ENCODE measurements around the gene RBBP8NL.

Gene RBBP8NL

GRCh38 chr20:62391165-62392076 lies 35.9 kb downstream of the RBBP8NL start:
- Histone ChIP-seq H3K36me3 (ENCODE audit: control insufficient read depth, insufficient read depth, low read length) (peaks cover 29% of the 10 kb centered on the region), H3K27me3 (replicated peaks; ENCODE audit: control insufficient read depth, insufficient read depth, low read length) (no peaks in the 10 kb centered on the region), H3K4me3 (replicated peaks; ENCODE audit: low read depth, low read length) (no peak overlapping the region)
- DNase-seq (ENCODE audit: extremely low read depth, insufficient read length), result no peak
- TF ChIP-seq, protein P1, sequence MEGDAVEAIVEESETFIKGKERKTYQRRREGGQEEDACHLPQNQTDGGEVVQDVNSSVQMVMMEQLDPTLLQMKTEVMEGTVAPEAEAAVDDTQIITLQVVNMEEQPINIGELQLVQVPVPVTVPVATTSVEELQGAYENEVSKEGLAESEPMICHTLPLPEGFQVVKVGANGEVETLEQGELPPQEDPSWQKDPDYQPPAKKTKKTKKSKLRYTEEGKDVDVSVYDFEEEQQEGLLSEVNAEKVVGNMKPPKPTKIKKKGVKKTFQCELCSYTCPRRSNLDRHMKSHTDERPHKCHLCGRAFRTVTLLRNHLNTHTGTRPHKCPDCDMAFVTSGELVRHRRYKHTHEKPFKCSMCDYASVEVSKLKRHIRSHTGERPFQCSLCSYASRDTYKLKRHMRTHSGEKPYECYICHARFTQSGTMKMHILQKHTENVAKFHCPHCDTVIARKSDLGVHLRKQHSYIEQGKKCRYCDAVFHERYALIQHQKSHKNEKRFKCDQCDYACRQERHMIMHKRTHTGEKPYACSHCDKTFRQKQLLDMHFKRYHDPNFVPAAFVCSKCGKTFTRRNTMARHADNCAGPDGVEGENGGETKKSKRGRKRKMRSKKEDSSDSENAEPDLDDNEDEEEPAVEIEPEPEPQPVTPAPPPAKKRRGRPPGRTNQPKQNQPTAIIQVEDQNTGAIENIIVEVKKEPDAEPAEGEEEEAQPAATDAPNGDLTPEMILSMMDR (IDR thresholded peaks at IDR 0.05; ENCODE audit: insufficient read depth, low read length, poor library complexity, severe bottlenecking), result no peak

- DNase-seq (ENCODE audit: extremely low read depth, insufficient read length), result no peak
- Histone ChIP-seq H3K27me3 (replicated peaks; ENCODE audit: control insufficient read depth, insufficient read depth, low read length) (no peaks in the 10 kb centered on the region), H3K4me3 (replicated peaks; ENCODE audit: low read depth, low read length) (no peak overlapping the region), H3K36me3 (ENCODE audit: control insufficient read depth, insufficient read depth, low read length) (peaks cover 29% of the 10 kb centered on the region)
- TF ChIP-seq, protein P1 (IDR thresholded peaks at IDR 0.05; ENCODE audit: insufficient read depth, low read length, poor library complexity, severe bottlenecking), result no peak
These were observed 36.8 kb downstream of the RBBP8NL start for GRCh38 chr20:62390317-62391164.

- peaks cover 29% of the 10 kb centered on the region for H3K36me3 ChIP-seq (ENCODE audit: control insufficient read depth, insufficient read depth, low read length)
- TF ChIP-seq, protein P1 (IDR thresholded peaks at IDR 0.05; ENCODE audit: insufficient read depth, low read length, poor library complexity, severe bottlenecking), result no peak
These were observed 37.7 kb downstream of the RBBP8NL start for GRCh38 chr20:62389601-62390087.

GRCh38 chr20:62388839-62389600 lies 38.3 kb downstream of the RBBP8NL start:
- no peak overlapping the region for H3K4me3 ChIP-seq (replicated peaks; ENCODE audit: low read depth, low read length)
- H3K36me3 ChIP-seq (ENCODE audit: control insufficient read depth, insufficient read depth, low read length), result peaks cover 29% of the 10 kb centered on the region
- no peak for DNase-seq (ENCODE audit: extremely low read depth, insufficient read length)
- no peaks in the 10 kb centered on the region for H3K27me3 ChIP-seq (replicated peaks; ENCODE audit: control insufficient read depth, insufficient read depth, low read length)
- TF ChIP-seq, protein P1 (IDR thresholded peaks at IDR 0.05; ENCODE audit: insufficient read depth, low read length, poor library complexity, severe bottlenecking), result no peak

More at GRCh38 chr20:62389601-62390087, 37.7 kb downstream of the RBBP8NL start:
- Histone ChIP-seq H3K27me3 (replicated peaks; ENCODE audit: control insufficient read depth, insufficient read depth, low read length) (no peaks in the 10 kb centered on the region), H3K4me3 (replicated peaks; ENCODE audit: low read depth, low read length) (no peak overlapping the region)
- no peak for DNase-seq (ENCODE audit: extremely low read depth, insufficient read length)

DNA sequence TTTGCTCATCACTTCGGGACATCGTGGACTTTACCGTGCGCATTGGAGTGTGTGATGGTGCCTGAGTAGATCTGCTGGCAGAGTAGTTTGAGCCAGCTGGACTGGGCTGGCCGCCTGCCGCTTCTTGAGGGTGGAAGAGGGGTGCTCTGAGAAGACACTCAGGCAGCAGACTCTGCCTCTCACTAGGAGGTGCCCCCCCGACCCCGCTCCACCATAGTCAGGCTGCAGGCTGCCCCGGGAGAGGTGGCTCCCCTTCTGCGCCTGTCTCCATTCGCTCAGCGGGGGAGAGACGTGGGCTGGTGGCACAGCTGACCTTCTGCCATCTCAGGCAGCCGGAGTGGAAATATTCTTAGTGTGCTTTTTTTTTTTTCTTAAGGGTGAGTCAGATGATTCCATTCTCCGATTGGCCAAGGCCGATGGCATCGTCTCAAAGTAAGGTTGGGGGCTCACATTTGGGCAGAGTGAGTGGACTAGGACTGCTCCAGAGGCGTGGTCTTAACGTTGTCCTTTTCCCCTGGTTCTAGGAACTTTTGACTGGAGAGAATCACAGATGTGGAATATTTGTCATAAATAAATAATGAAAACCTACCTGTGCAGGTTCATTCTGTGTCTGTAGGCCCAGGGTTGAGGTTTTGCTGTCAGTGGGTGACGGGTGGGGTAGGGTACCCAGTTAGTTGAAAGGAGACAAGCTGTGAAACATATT lies 39.3 kb downstream of the RBBP8NL start:
- no peaks in the 10 kb centered on the region for H3K27me3 ChIP-seq (replicated peaks; ENCODE audit: control insufficient read depth, insufficient read depth, low read length)
- peak overlapping the region; percentile 99 for H3K4me3 ChIP-seq (replicated peaks; ENCODE audit: low read depth, low read length)
- TF ChIP-seq, protein P1 (IDR thresholded peaks at IDR 0.05; ENCODE audit: insufficient read depth, low read length, poor library complexity, severe bottlenecking), result no peak
- DNase-seq (ENCODE audit: extremely low read depth, insufficient read length), result no peak
- peaks cover 26% of the 10 kb centered on the region for H3K36me3 ChIP-seq (ENCODE audit: control insufficient read depth, insufficient read depth, low read length)

All from GM06990 (cell line).